ENCODE results near the gene DLGAP1. TPM values are rescaled to one million over a fixed set of nuclear protein-coding genes. Genes with fewer than 3 reads are reported as not detected.
A peak's percentile ranks its signal among the peaks of the same experiment; 100 is the strongest.

Gene DLGAP1
- total and polyA plus RNA-seq, 2 experiments from 2014 or later, result 17.0 to 48.5 TPM

DNA sequence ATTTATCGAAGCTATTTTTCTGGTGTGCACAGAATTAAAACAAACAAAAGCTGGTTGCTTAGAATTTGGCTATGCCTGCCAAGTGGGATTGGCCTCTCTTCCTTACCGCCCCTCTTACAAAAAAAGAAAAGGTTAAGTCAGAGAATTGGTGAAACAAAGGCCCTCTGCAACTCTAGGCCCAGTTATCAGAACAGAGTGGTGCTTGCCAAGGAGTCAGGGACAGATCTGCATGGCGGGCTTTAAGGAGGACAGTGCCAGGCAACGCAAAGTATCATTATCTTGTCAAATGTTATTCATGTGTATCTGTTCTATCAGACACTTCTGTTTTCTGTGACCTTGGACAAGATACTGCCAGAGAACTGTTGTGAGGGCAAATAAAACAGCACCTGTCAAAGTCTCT is 926.9 kb downstream of the DLGAP1 start (continued):
- TF ChIP-seq, protein P1, sequence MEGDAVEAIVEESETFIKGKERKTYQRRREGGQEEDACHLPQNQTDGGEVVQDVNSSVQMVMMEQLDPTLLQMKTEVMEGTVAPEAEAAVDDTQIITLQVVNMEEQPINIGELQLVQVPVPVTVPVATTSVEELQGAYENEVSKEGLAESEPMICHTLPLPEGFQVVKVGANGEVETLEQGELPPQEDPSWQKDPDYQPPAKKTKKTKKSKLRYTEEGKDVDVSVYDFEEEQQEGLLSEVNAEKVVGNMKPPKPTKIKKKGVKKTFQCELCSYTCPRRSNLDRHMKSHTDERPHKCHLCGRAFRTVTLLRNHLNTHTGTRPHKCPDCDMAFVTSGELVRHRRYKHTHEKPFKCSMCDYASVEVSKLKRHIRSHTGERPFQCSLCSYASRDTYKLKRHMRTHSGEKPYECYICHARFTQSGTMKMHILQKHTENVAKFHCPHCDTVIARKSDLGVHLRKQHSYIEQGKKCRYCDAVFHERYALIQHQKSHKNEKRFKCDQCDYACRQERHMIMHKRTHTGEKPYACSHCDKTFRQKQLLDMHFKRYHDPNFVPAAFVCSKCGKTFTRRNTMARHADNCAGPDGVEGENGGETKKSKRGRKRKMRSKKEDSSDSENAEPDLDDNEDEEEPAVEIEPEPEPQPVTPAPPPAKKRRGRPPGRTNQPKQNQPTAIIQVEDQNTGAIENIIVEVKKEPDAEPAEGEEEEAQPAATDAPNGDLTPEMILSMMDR (conservative IDR thresholded peaks at IDR 0.05; ENCODE audit: low read depth in 2 of 2), result no peak
- no peak for TF ChIP-seq CREB1 (CRISPR knock-in tag; IDR thresholded peaks at IDR 0.05; ENCODE audit: low read depth)
- TF ChIP-seq EZH2 (IDR thresholded peaks at IDR 0.05; ENCODE audit: low read depth, unreplicated experiment), result no peak
- TF ChIP-seq ZNF331 (CRISPR knock-in tag; IDR thresholded peaks at IDR 0.05; ENCODE audit: low read depth), result no peak
- no peak for TF ChIP-seq STAT1 (IDR thresholded peaks at IDR 0.05; ENCODE audit: unreplicated experiment)
- TF ChIP-seq ZNF114 (CRISPR knock-in tag; IDR thresholded peaks at IDR 0.05), result no peak
- no peak for TF ChIP-seq POLR2AphosphoS5 (IDR thresholded peaks at IDR 0.05; ENCODE audit: low read depth)
- TF ChIP-seq, protein P2, sequence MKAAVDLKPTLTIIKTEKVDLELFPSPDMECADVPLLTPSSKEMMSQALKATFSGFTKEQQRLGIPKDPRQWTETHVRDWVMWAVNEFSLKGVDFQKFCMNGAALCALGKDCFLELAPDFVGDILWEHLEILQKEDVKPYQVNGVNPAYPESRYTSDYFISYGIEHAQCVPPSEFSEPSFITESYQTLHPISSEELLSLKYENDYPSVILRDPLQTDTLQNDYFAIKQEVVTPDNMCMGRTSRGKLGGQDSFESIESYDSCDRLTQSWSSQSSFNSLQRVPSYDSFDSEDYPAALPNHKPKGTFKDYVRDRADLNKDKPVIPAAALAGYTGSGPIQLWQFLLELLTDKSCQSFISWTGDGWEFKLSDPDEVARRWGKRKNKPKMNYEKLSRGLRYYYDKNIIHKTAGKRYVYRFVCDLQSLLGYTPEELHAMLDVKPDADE (IDR thresholded peaks at IDR 0.05), result no peak

DNA sequence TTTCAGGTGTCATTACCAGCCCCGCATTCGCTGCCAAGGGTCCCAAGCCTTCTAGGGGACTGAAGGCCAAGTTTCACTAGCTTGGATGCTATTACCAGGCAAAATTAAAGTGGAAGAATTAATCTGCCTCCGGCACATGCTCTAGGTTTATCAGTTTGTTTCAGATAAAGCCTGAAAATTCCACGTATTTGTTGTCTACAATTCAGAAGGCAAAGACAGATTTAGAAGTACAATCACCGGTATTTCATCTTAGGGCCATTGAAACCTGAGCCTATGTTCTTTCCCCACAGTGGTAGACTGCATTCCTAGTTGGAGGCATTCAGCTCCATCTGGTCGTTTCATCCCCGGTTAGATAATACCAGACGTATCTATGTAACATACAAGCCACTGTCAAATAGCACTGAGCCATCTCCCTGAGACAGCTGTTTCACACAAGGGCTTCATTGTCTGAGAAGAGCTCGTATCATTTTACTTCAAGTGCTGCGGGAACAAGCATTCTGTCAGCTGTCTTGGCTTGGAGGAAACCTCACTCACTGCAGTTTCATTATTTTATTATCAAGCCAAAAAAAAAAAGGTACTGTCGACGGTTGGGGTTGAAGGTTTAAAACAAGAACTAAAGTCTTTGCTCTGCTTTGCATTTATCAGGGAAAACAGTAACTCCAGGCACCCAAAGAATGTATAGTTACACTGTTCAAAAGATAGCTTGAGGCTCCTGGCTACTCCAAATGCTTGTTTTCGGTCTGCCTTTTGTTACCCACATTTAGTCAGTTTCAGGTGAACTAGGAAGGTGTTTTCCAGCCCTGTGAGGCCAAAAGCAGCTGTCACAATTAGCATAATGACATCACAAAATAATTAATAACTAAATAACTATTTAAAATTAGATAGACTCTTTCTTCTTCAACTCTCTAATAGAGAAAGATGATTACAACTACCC is 928.4 kb downstream of the DLGAP1 start:
- no peaks in the 10 kb centered on the region for H3K27me3 ChIP-seq (ENCODE audit: insufficient read depth)
- H3K27ac ChIP-seq (ENCODE audit: low read depth), result peak overlapping the region; percentile 84
- peaks cover 9% of the 10 kb centered on the region; the same call in 2 of the 3 replicates for H3K36me3 Mint-ChIP-seq (ENCODE audit: low read depth)
- H3K4me1 ChIP-seq (ENCODE audit: insufficient read depth), result peaks cover 23% of the 10 kb centered on the region
- no peaks in the 10 kb centered on the region for H3K79me2 ChIP-seq (replicated peaks; ENCODE audit: insufficient read depth)
- peaks cover 12% of the 10 kb centered on the region for H3K9me3 Mint-ChIP-seq
- H3K9me2 ChIP-seq (ENCODE audit: insufficient read depth), result no peaks in the 10 kb centered on the region
- H4K20me1 ChIP-seq (replicated peaks; ENCODE audit: insufficient read depth), result no peaks in the 10 kb centered on the region
- H3K4me2 ChIP-seq, result 0 out of 2 replicates have a peak overlapping the region, but pooled peaks have one; percentile 1
- peak; percentile 79 for DNase-seq (ENCODE audit: low spot score)
- H3F3A ChIP-seq (replicated peaks; ENCODE audit: low read depth), result no peaks in the 10 kb centered on the region
- H3K36me3 ChIP-seq (ENCODE audit: insufficient read depth), result no peaks in the 10 kb centered on the region
- peaks cover 30% of the 10 kb centered on the region for H3K4me1 Mint-ChIP-seq
- no peak overlapping the region for H3K4me3 ChIP-seq
- H3K27ac Mint-ChIP-seq, result peak overlapping the region; percentile 82
- H3K4me3 Mint-ChIP-seq, result 0 out of 3 replicates have a peak overlapping the region, but pooled peaks have one; percentile 5
- no peak overlapping the region for H2AFZ ChIP-seq
- peaks cover 2% of the 10 kb centered on the region for H3K27me3 Mint-ChIP-seq (ENCODE audit: insufficient read depth, low read depth, poor library complexity)
- ATAC-seq, result peak; percentile 91
- TF ChIP-seq, protein P3, sequence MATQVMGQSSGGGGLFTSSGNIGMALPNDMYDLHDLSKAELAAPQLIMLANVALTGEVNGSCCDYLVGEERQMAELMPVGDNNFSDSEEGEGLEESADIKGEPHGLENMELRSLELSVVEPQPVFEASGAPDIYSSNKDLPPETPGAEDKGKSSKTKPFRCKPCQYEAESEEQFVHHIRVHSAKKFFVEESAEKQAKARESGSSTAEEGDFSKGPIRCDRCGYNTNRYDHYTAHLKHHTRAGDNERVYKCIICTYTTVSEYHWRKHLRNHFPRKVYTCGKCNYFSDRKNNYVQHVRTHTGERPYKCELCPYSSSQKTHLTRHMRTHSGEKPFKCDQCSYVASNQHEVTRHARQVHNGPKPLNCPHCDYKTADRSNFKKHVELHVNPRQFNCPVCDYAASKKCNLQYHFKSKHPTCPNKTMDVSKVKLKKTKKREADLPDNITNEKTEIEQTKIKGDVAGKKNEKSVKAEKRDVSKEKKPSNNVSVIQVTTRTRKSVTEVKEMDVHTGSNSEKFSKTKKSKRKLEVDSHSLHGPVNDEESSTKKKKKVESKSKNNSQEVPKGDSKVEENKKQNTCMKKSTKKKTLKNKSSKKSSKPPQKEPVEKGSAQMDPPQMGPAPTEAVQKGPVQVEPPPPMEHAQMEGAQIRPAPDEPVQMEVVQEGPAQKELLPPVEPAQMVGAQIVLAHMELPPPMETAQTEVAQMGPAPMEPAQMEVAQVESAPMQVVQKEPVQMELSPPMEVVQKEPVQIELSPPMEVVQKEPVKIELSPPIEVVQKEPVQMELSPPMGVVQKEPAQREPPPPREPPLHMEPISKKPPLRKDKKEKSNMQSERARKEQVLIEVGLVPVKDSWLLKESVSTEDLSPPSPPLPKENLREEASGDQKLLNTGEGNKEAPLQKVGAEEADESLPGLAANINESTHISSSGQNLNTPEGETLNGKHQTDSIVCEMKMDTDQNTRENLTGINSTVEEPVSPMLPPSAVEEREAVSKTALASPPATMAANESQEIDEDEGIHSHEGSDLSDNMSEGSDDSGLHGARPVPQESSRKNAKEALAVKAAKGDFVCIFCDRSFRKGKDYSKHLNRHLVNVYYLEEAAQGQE (IDR thresholded peaks at IDR 0.05; ENCODE audit: unreplicated experiment), result no peak
- TF ChIP-seq ZNF114 (CRISPR knock-in tag; IDR thresholded peaks at IDR 0.05), result no peak
- TF ChIP-seq, protein P2 (IDR thresholded peaks at IDR 0.05), result no peak
- TF ChIP-seq POLR2AphosphoS5 (IDR thresholded peaks at IDR 0.05; ENCODE audit: low read depth), result no peak

Data from GM23338 (cell line).